Calu3 (cell line): ENCODE data around the gene STK11. TPM values are rescaled to one million over a fixed set of nuclear protein-coding genes. Genes with fewer than 3 reads are reported as not detected.

Experiments used
- BruUV-seq: library from RNA; stranded (reverse); fragments of 400-500 nt; replicated peaks from 2 replicates; lab custom pipeline; 2021; lab: Mats Ljungman, UMichigan
- CTCF ChIA-PET: fragments of 300-600 bp; sonication (Branson Sonifier 250); formaldehyde crosslinking; loops from one replicate; lab custom pipeline; 2022; ENCODE audit warnings: antibody characterized with exemption; lab: Charles Lee
- DNase-seq: peaks from one replicate; pipeline ENCODE4 v3.0.0; 2022
- H3K27ac Mint-ChIP-seq: one replicate; pipeline ENCODE4 v1.8.0; 2022; ENCODE audit warnings: mixed read lengths; ENCODE audit not compliant: unreplicated experiment
- H3K27me3 Mint-ChIP-seq: one replicate; pipeline ENCODE4 v1.8.0; 2022; ENCODE audit warnings: mixed read lengths; ENCODE audit not compliant: unreplicated experiment
- H3K36me3 Mint-ChIP-seq: one replicate; pipeline ENCODE4 v1.8.0; 2022; ENCODE audit warnings: mild to moderate bottlenecking, moderate library complexity, mixed read lengths; ENCODE audit not compliant: insufficient read depth, unreplicated experiment
- H3K4me1 Mint-ChIP-seq: one replicate; pipeline ENCODE4 v1.8.0; 2022; ENCODE audit warnings: mild to moderate bottlenecking, low read depth, mixed read lengths; ENCODE audit not compliant: unreplicated experiment
- H3K4me3 Mint-ChIP-seq: one replicate; pipeline ENCODE4 v1.8.0; 2022; ENCODE audit warnings: mild to moderate bottlenecking, low read depth, moderate library complexity, mixed read lengths; ENCODE audit not compliant: unreplicated experiment
- H3K9me3 Mint-ChIP-seq: one replicate; pipeline ENCODE4 v1.8.0; 2022; ENCODE audit warnings: low read depth, mixed read lengths; ENCODE audit not compliant: unreplicated experiment
- intact Hi-C: fragments of 100-400 bp; cut with micrococcal nuclease; formaldehyde crosslinking; loops from one replicate; pipeline ENCODE4 v1.10.0; 2022; ENCODE audit not compliant: unreplicated experiment
- total RNA-seq: library from RNA; stranded (reverse); gene quantifications from 2 replicates; pipeline ENCODE4 v1.2.3, GENCODE V29; 2022
- TF ChIP-seq, protein P1 (sequence below): fragments of 200-600 bp; IDR thresholded peaks from one replicate; pipeline ENCODE4 v1.8.0; 2022; ENCODE audit warnings: antibody characterized with exemption; ENCODE audit not compliant: unreplicated experiment

Gene STK11
- total RNA-seq, 1 experiment from 2014 or later: 58.3 TPM

DNA sequence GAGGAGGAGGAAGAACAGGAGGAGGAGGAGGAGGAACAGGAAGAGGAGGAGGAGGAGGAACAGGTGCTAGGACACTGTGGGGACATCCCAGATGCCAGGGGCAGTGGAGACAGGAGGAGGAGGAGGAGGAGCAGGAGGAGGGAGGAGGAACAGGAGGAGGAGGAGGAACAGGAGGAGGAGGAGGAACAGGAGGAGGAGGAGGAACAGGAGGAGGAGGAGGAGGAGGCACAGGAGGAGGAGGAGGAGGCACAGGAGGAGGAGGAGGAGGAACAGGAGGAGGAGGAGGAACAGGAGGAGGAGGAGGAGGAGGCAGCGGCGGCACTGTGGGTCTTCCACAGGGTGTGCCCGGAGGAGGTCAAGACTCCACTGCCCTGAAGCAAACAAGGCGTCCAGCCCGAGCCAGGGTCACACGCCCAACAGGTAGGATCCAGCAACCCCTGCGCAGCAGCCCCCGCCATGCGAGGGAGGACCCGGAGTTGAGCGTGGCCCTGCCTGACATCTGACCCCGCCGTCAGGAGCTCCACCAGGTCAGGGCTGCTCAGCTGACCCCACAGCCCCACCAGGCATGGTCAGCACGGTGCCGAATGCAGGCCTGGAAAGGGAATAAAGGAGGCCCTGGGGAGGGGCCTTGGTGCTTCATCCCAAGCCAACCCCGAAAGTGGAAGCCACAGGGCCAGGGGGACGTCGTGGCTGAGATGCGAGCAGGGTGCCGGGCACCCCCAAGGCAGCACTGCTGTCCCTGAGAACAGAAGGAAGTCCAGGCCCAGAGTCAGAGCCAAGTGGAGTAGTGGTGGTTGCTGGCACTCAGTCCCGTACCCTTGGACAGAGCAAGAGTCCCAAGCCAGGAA lies 40.7 kb upstream of the STK11 start:
- TF ChIP-seq, protein P1, sequence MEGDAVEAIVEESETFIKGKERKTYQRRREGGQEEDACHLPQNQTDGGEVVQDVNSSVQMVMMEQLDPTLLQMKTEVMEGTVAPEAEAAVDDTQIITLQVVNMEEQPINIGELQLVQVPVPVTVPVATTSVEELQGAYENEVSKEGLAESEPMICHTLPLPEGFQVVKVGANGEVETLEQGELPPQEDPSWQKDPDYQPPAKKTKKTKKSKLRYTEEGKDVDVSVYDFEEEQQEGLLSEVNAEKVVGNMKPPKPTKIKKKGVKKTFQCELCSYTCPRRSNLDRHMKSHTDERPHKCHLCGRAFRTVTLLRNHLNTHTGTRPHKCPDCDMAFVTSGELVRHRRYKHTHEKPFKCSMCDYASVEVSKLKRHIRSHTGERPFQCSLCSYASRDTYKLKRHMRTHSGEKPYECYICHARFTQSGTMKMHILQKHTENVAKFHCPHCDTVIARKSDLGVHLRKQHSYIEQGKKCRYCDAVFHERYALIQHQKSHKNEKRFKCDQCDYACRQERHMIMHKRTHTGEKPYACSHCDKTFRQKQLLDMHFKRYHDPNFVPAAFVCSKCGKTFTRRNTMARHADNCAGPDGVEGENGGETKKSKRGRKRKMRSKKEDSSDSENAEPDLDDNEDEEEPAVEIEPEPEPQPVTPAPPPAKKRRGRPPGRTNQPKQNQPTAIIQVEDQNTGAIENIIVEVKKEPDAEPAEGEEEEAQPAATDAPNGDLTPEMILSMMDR: no peak
- intact Hi-C loops: no loop called here
- Mint-ChIP-seq H3K27ac (no peak overlapping the region), H3K4me3 (no peak overlapping the region), H3K4me1 (peaks cover 18% of the 10 kb centered on the region), H3K27me3 (no peaks in the 10 kb centered on the region), H3K36me3 (peaks cover 43% of the 10 kb centered on the region), H3K9me3 (no peaks in the 10 kb centered on the region)
- DNase-seq: no peak
- no TSS peak for BruUV-seq
- CTCF ChIA-PET: no interaction called here

DNA sequence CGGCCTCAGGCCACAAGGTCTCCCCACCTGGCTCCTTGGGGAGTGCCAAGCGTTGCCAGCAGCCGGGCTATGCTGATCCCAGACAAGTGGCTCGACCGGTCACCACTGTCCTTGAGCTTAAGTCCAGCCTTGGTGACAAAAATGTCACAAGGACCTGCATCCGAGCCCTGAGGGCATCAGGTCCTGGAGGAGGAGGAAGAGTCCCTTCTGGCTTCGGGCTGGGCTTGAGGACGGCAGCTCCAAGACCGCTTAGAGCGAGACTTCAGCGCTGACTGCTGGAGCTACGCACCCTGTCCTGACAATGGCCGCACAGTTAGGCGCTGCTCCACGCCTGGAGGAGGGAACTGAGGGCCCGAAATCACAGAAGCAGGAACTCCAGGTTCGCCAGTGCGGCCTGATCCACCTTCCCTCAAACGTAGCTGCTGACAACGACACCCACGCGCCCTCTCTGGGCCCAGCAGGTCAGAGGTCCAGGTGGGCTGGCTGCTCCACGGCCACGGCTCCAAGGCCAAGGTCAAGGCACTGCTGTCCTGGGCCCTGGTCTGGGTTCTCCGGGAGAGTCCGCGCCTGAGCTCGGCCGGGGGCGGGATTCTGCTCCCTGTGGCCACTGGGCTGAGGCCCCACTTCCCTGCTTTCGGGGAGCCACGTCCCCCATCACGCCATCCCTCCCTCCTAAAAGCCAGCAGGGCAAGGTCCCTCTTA lies 38.6 kb upstream of the STK11 start:
- Mint-ChIP-seq H3K4me1 (peaks cover 26% of the 10 kb centered on the region), H3K27me3 (no peaks in the 10 kb centered on the region), H3K4me3 (no peak overlapping the region), H3K27ac (no peak overlapping the region), H3K36me3 (peaks cover 53% of the 10 kb centered on the region), H3K9me3 (no peaks in the 10 kb centered on the region)
- no TSS peak for BruUV-seq
- TF ChIP-seq, protein P1: no peak
- CTCF ChIA-PET: no interaction called here
- intact Hi-C loops: no loop called here
- no peak for DNase-seq

DNA sequence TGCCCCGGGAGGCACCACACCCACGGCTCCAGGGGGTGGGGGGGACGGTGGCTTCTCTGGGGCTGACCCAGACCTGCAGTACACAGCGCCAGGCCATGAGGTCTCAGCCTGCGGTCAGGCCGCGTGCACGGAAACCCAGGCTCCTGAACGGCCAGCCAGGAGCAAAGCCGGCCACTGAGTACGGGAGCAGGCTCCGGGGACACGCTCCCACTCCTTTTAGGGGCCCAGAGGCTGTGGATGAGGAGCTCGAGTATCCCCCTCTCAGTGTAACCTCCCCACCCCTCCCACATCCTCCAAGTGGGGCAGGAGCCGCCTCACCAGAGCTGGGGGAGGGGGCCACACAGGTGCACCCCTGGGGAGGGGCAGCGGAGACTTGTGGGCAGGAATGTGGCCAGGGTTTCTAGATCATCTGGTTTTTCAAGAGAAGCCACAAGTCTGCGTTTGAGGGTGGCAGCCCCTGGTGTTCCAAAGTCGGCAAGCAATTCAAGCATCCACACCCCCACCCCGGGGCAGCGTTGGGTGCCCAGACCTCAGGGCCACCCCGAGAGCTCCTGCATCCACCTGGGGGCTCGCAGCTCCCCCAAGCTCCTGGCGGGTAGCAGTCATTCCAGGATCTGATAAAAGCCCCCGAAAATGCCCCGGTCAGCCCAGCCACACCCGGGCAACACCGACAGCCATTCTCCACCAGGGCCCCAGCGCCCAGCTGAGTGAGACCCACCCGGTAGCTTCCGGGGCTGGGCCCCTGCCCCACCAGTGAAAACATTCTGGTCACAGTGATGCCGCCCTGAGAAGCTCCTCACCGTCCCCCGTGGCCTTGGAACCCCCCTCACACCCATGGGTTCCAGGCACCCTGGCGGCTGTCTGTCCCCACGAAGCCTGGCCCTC lies 37.6 kb upstream of the STK11 start:
- Mint-ChIP-seq H3K27me3 (no peaks in the 10 kb centered on the region), H3K4me3 (no peak overlapping the region), H3K4me1 (peaks cover 23% of the 10 kb centered on the region), H3K27ac (no peak overlapping the region), H3K36me3 (peaks cover 57% of the 10 kb centered on the region), H3K9me3 (no peaks in the 10 kb centered on the region)
- no TSS peak for BruUV-seq
- TF ChIP-seq, protein P1: no peak
- DNase-seq: no peak
- CTCF ChIA-PET: interaction anchor here (0.5 kb wide), 1 partner anchor 137 kb away, joined by 3 read pairs; no protein-coding TSS in a partner anchor
- intact Hi-C loops: no loop called here
